ENCODE measurements around the gene SMC1A. TPM values are rescaled to one million over a fixed set of nuclear protein-coding genes. Genes with fewer than 3 reads are reported as not detected.

The SMC1A gene
- total RNA-seq, 6 experiments from 2014 or later = 21.2 to 41.1 (median 32.3) TPM

DNA sequence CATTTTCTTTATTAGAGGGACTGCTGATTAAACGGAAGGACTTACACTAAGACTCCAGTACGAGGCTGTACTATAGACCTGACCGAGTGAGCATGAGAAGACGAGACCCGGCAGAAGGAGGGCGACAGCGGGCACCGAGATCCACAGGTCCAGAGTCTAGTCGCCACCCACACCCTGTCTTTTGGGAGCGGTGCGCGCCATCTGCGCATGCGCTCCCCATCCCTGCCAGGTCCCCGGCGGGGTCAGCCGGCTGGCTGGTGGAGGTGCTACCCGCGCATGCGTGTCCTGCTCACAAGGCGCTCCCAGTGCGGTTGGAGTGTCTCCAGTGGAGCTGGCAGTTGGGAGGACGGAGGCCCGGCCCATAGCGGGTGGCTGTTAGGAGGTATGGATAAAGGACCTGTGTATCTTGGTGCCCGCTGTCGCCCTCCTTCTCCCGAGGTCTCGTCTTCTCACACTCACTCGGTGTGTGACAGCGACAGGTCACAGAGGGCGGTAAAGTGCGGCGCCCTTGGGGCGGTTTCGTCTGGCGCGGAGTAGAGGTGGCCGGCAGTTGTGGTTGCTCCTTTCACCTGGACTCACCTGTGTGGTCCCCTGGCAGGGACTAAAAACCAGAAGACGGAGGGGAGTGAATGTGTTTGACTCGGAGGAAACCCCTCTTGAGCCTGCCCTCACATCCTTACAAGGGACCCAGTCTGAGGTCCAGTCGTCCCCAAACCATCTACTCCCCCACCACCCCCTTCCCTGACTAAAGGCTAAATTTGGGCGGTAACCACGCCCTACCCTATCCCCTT lies 19.3 kb upstream of the SMC1A start:
- TF ChIP-seq POLR2A (IDR thresholded peaks at IDR 0.05) = peak; percentile 47
- TF ChIP-seq, protein P1, sequence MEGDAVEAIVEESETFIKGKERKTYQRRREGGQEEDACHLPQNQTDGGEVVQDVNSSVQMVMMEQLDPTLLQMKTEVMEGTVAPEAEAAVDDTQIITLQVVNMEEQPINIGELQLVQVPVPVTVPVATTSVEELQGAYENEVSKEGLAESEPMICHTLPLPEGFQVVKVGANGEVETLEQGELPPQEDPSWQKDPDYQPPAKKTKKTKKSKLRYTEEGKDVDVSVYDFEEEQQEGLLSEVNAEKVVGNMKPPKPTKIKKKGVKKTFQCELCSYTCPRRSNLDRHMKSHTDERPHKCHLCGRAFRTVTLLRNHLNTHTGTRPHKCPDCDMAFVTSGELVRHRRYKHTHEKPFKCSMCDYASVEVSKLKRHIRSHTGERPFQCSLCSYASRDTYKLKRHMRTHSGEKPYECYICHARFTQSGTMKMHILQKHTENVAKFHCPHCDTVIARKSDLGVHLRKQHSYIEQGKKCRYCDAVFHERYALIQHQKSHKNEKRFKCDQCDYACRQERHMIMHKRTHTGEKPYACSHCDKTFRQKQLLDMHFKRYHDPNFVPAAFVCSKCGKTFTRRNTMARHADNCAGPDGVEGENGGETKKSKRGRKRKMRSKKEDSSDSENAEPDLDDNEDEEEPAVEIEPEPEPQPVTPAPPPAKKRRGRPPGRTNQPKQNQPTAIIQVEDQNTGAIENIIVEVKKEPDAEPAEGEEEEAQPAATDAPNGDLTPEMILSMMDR (IDR thresholded peaks at IDR 0.05) = peak in 1 of 4 donors; percentile 6
- Histone ChIP-seq H3K27me3 (no peaks in the 10 kb centered on the region), H3K4me3 (peak overlapping the region; percentile 30 to 52 (median 39)), H3K36me3 (no peaks in the 10 kb centered on the region), H3K4me1 (no peaks in the 10 kb centered on the region), H3K9me3 (no peaks in the 10 kb centered on the region), H3K27ac (peak overlapping the region in 1 of 3 donors; percentile 55)
- WGBS (ENCODE audit: insufficient coverage, low coverage, low lambda C conversion rate, missing lambda C conversion rate) = 13% methylated on average over 13 of the region's 44 CpGs
- DNase-seq (peak; percentile 88 to 93 (median 90)), ATAC-seq (peak; percentile 88 to 93 (median 90))
- intact Hi-C loops (cut with DNase I) = no loop called here

GRCh38 chrX:53440621-53441517 lies 18.4 kb upstream of the SMC1A start:
- Histone ChIP-seq H3K27ac (peak overlapping the region; percentile 10 to 55 (median 33)), H3K4me1 (no peaks in the 10 kb centered on the region), H3K27me3 (no peaks in the 10 kb centered on the region), H3K36me3 (no peaks in the 10 kb centered on the region), H3K9me3 (no peaks in the 10 kb centered on the region), H3K4me3 (peak overlapping the region; percentile 30 to 52 (median 39))
- ATAC-seq = peak; percentile 13 to 70 (median 63)
- peak; percentile 69 to 76 (median 70) for DNase-seq
- TF ChIP-seq, protein P1 (IDR thresholded peaks at IDR 0.05) = no peak
- TF ChIP-seq POLR2A (IDR thresholded peaks at IDR 0.05) = peak; percentile 26
- WGBS (ENCODE audit: insufficient coverage, low coverage, low lambda C conversion rate, missing lambda C conversion rate) = 28% methylated on average over 19 of the region's 39 CpGs
- intact Hi-C loops (cut with DNase I) = no loop called here

DNA sequence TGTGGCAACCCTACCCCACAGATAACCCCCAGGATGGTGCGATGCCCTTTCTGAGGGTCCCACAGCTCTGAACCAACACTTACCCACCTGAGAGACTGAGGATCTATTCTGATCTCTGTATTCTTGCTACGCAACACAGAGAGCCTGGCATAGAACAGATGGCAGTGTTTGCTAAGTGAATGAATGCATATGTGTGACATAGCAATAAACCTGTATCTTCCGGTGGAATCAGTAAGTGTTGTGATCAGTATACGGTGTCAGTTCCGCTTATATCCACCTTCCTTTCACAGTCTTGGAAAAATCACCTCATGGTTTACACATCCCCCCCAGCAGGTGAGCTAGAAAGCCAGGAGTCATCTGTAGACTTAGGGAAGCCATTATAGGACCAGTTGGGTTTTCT lies 17.6 kb upstream of the SMC1A start:
- no peak for DNase-seq
- H3K4me1 ChIP-seq = no peaks in the 10 kb centered on the region
- no peaks in the 10 kb centered on the region for H3K36me3 ChIP-seq
- H3K9me3 ChIP-seq = no peaks in the 10 kb centered on the region
- WGBS (ENCODE audit: insufficient coverage, low coverage, low lambda C conversion rate, missing lambda C conversion rate) = 67% methylated on average over 4 of the region's 5 CpGs
- H3K27me3 ChIP-seq = no peaks in the 10 kb centered on the region
- TF ChIP-seq, protein P1 (IDR thresholded peaks at IDR 0.05) = no peak
- no peak for TF ChIP-seq POLR2A (IDR thresholded peaks at IDR 0.05)
- intact Hi-C loops (cut with DNase I) = no loop called here
- H3K4me3 ChIP-seq = peak overlapping the region in 1 of 3 donors; percentile 52
- ATAC-seq = no peak
- peak overlapping the region in 1 of 3 donors; percentile 55 for H3K27ac ChIP-seq

DNA sequence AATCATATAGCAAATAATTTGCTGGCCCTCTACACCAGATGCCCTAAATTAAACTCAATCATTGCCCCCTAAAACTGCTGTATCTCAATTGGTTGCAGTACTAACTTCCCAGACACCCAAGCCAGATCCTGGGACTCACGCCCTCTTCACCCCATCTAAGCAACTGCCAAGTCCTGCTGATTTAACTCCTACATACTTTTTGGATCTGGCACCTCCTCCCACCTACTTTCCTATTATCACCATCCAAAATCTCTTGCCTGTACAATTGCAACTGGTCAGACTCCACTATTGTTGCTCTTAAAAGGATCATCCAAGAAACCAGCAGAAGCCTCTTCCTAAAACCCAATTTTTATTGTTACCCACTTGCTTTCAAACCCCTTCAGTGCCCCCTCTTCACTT lies 16.4 kb upstream of the SMC1A start:
- WGBS (ENCODE audit: insufficient coverage, low coverage, low lambda C conversion rate, missing lambda C conversion rate) = 58% methylated on average over 1 of the region's 1 CpG
- TF ChIP-seq, protein P1 (IDR thresholded peaks at IDR 0.05) = no peak
- TF ChIP-seq POLR2A (IDR thresholded peaks at IDR 0.05) = no peak
- intact Hi-C loops (cut with DNase I) = loop anchor here (10.0 kb wide), 1 partner anchor 124 kb away; no protein-coding TSS in a partner anchor

More for the DNA sequence above, 16.4 kb upstream of the SMC1A start:
- no peak for DNase-seq
- Histone ChIP-seq H3K4me1 (no peaks in the 10 kb centered on the region), H3K27me3 (no peaks in the 10 kb centered on the region), H3K9me3 (no peaks in the 10 kb centered on the region), H3K4me3 (no peak overlapping the region), H3K36me3 (no peaks in the 10 kb centered on the region), H3K27ac (no peak overlapping the region)
- no peak for ATAC-seq

All from right lobe of liver (tissue), 6 donors.